Body of pancreas (tissue), 4 donors: Measurements from ENCODE around the gene CYP11A1. TPM values are rescaled to one million over a fixed set of nuclear protein-coding genes. Genes with fewer than 3 reads are reported as not detected.
"Not testable (repeated sequence)": the region's sequence is repeated elsewhere in the genome, so short reads cannot be mapped to it uniquely, and the experiment has no call there.

Experiments
- ATAC-seq: fragments of 150-250 bp; one replicate; pipeline ENCODE4 v1.9.1; 2016
- DNase-seq, 4 donors: peaks; one replicate each; pipeline ENCODE4 v3.0.0-alpha.2; 2019
- H3K27ac ChIP-seq, 4 donors: fragments of 200-600 bp; sonication (generic); 1 replicate in 3 of 4; 2 replicates in 1 of 4; pipeline versions ENCODE4 v1.5.1 to v1.6.1; 2016 to 2019; ENCODE audit warnings: mild to moderate bottlenecking in 1 of 4, mixed read lengths in 1 of 4, moderate library complexity in 1 of 4
- H3K27me3 ChIP-seq, 2 donors: fragments of 200-600 bp; sonication (generic); one replicate each; pipeline ENCODE4 v1.6.0; 2016; ENCODE audit warnings: mild to moderate bottlenecking in 1 of 2
- H3K36me3 ChIP-seq, 2 donors: fragments of 200-600 bp; sonication (generic); replicated peaks in 1 of 2; 2 replicates each; pipeline ENCODE4 v1.5.1; 2016; ENCODE audit warnings: low read depth in 2 of 2; ENCODE audit not compliant: insufficient read depth in 1 of 2
- H3K4me1 ChIP-seq: fragments of 200-600 bp; sonication (generic); one replicate; pipeline ENCODE4 v1.6.0; 2016
- H3K4me3 ChIP-seq, 2 donors: fragments of 200-600 bp; sonication (generic); 1 replicate in 1 of 2; 2 replicates in 1 of 2; pipeline ENCODE4 v1.5.1; 2016 to 2019
- H3K9me3 ChIP-seq, 3 donors: fragments of 200-600 bp; sonication (generic); 1 replicate in 2 of 3; 2 replicates in 1 of 3; pipeline ENCODE4 v1.5.1; 2016
- CTCF ChIP-seq, 7 experiments: fragments of 450-650 bp in 4 of 7; fragments of 200-600 bp in 3 of 7; sonication (generic) in 3 of 7; IDR thresholded peaks; one replicate each; pipeline ENCODE4 v1.5.1; 2016 to 2019; ENCODE audit warnings: antibody characterized with exemption in 7 of 7
- POLR2A ChIP-seq, 3 donors: fragments of 450-650 bp; IDR thresholded peaks; one replicate each; pipeline ENCODE4 v1.6.1; 2016; ENCODE audit warnings: antibody characterized with exemption in 3 of 3, mild to moderate bottlenecking in 2 of 3
- WGBS, 2 donors: methylation state at CpG; one replicate each; pipeline ENCODE4 v1.1.5; 2017; 5-methylcytosine and 5-hydroxymethylcytosine counted together
- intact Hi-C: fragments of 100-400 bp; cut with DNase I; formaldehyde crosslinking; loops from one replicate; pipeline ENCODE4 v1.15.1; 2023
- total RNA-seq, 2 donors: library from RNA; depleted of rRNA; stranded (reverse); fragments of >200 nt; gene quantifications; one replicate each; pipeline ENCODE4 v1.1.0, GENCODE V29; 2016

CYP11A1 gene
- total RNA-seq, 2 donors from 2014 or later = 0.26 to 0.99 TPM

GRCh38 chr15:74362482-74362881 lies 5.0 kb downstream of the CYP11A1 start:
- WGBS, 2 donors = 48 to 62% methylated on average over 1 of the region's 1 CpG
- TF ChIP-seq POLR2A (IDR thresholded peaks at IDR 0.05) = no peak
- no peak for TF ChIP-seq CTCF (IDR thresholded peaks at IDR 0.05)
- H3K27me3 ChIP-seq = peaks cover 0 to 5% of the 10 kb centered on the region in 2 donors
- DNase-seq (no peak), ATAC-seq (no peak)
- intact Hi-C loops = no loop called here
- no peak overlapping the region for H3K27ac ChIP-seq
- peaks cover 7% of the 10 kb centered on the region for H3K4me1 ChIP-seq
- no peaks in the 10 kb centered on the region for H3K36me3 ChIP-seq
- no peak overlapping the region for H3K4me3 ChIP-seq
- H3K9me3 ChIP-seq = no peaks in the 10 kb centered on the region

- not testable (repeated sequence) for H3K4me1 ChIP-seq
Measured at GRCh38 chr15:74360855-74361254, 6.6 kb downstream of the CYP11A1 start.

GRCh38 chr15:74359376-74359775 lies 8.1 kb downstream of the CYP11A1 start:
- H3K27ac ChIP-seq, H3K27me3 ChIP-seq, ATAC-seq, H3K36me3 ChIP-seq, DNase-seq, H3K9me3 ChIP-seq, H3K4me1 ChIP-seq, intact Hi-C loops, H3K4me3 ChIP-seq: not testable (repeated sequence)
- WGBS, 2 donors = 69 to 71% methylated on average over 6 of the region's 6 CpGs

More at GRCh38 chr15:74360855-74361254, 6.6 kb downstream of the CYP11A1 start:
- H3K4me3 ChIP-seq, H3K9me3 ChIP-seq, H3K27ac ChIP-seq, DNase-seq, H3K27me3 ChIP-seq, ATAC-seq, H3K36me3 ChIP-seq, intact Hi-C loops: not testable (repeated sequence)
- 26 to 64% methylated on average over 1 of the region's 1 CpG for WGBS, 2 donors

GRCh38 chr15:74357514-74357913 lies 9.9 kb downstream of the CYP11A1 start:
- H3K9me3 ChIP-seq, ATAC-seq, intact Hi-C loops, DNase-seq, H3K27me3 ChIP-seq, H3K27ac ChIP-seq, H3K36me3 ChIP-seq, H3K4me3 ChIP-seq, H3K4me1 ChIP-seq: not testable (repeated sequence)
- WGBS, 2 donors = 76 to 90% methylated on average over 7 of the region's 7 CpGs

GRCh38 chr15:74356050-74356449 lies 11.4 kb downstream of the CYP11A1 start:
- ATAC-seq, intact Hi-C loops, H3K27me3 ChIP-seq, H3K4me3 ChIP-seq, H3K27ac ChIP-seq, H3K4me1 ChIP-seq, DNase-seq, H3K9me3 ChIP-seq, H3K36me3 ChIP-seq: not testable (repeated sequence)
- 78 to 81% methylated on average over 6 of the region's 6 CpGs for WGBS, 2 donors

- ATAC-seq, H3K9me3 ChIP-seq, intact Hi-C loops, H3K27ac ChIP-seq, H3K4me1 ChIP-seq, DNase-seq, H3K4me3 ChIP-seq, H3K27me3 ChIP-seq, H3K36me3 ChIP-seq: not testable (repeated sequence)
- WGBS, 2 donors = 82 to 86% methylated on average over 2 of the region's 2 CpGs
Measured at GRCh38 chr15:74353992-74354391, 13.5 kb downstream of the CYP11A1 start.

GRCh38 chr15:74352393-74352910 lies 15.0 kb downstream of the CYP11A1 start:
- Histone ChIP-seq H3K27ac (no peak overlapping the region), H3K27me3 (no peaks in the 10 kb centered on the region), H3K4me1 (no peaks in the 10 kb centered on the region), H3K4me3 (no peak overlapping the region), H3K9me3 (no peaks in the 10 kb centered on the region), H3K36me3 (no peaks in the 10 kb centered on the region)
- no peak for DNase-seq
- intact Hi-C loops = no loop called here
- WGBS, 2 donors = 83 to 89% methylated on average over 3 of the region's 3 CpGs
- no peak for ATAC-seq
- no peak for TF ChIP-seq POLR2A (IDR thresholded peaks at IDR 0.05)
- no peak for TF ChIP-seq CTCF (IDR thresholded peaks at IDR 0.05)
